ENCODE data around the gene NCOA6. TPM values are rescaled to one million over a fixed set of nuclear protein-coding genes. Genes with fewer than 3 reads are reported as not detected.
A peak's percentile ranks its signal among the peaks of the same experiment; 100 is the strongest.
"Not testable (repeated sequence)": the region's sequence is repeated elsewhere in the genome, so short reads cannot be mapped to it uniquely, and the experiment has no call there.

The NCOA6 gene
- total RNA-seq, 1 donor from 2014 or later: 17.1 TPM

- intact Hi-C loops (cut with micrococcal nuclease): no loop called here
- ATAC-seq (no peak), DNase-seq (no peak)
Observed at GRCh38 chr20:34842143-34842542, 16.7 kb upstream of the NCOA6 start.

GRCh38 chr20:34834459-34834893 lies 9.0 kb upstream of the NCOA6 start:
- DNase-seq (no peak), ATAC-seq (peak; percentile 26)
- intact Hi-C loops (cut with micrococcal nuclease): no loop called here

GRCh38 chr20:34831936-34832335 lies 6.5 kb upstream of the NCOA6 start:
- ATAC-seq: no peak
- intact Hi-C loops (cut with micrococcal nuclease): no loop called here
- DNase-seq: no peak

GRCh38 chr20:34829191-34829590 lies 3.7 kb upstream of the NCOA6 start:
- DNase-seq (no peak), ATAC-seq (no peak)
- intact Hi-C loops (cut with micrococcal nuclease): no loop called here

GRCh38 chr20:34824806-34825529 lies 483 bp downstream of the NCOA6 start:
- DNase-seq (peak; percentile 82), ATAC-seq (peak; percentile 81)
- intact Hi-C loops (cut with micrococcal nuclease): no loop called here

GRCh38 chr20:34824452-34824805 lies 1.0 kb downstream of the NCOA6 start:
- DNase-seq (peak; percentile 54), ATAC-seq (peak; percentile 68)
- intact Hi-C loops (cut with micrococcal nuclease): no loop called here

- no peak for ATAC-seq
- DNase-seq: no peak
- intact Hi-C loops (cut with micrococcal nuclease): no loop called here
Observed at GRCh38 chr20:34824026-34824425, 1.4 kb downstream of the NCOA6 start.

- ATAC-seq (no peak), DNase-seq (no peak)
- intact Hi-C loops (cut with micrococcal nuclease): no loop called here
Observed at GRCh38 chr20:34820805-34821578, 4.5 kb downstream of the NCOA6 start.

- ATAC-seq (no peak), DNase-seq (no peak)
- intact Hi-C loops (cut with micrococcal nuclease): no loop called here
Observed at GRCh38 chr20:34817801-34818200, 7.7 kb downstream of the NCOA6 start.

- DNase-seq (no peak), ATAC-seq (no peak)
- intact Hi-C loops (cut with micrococcal nuclease): no loop called here
Observed at GRCh38 chr20:34817072-34817471, 8.4 kb downstream of the NCOA6 start.

- ATAC-seq (no peak), DNase-seq (no peak)
- intact Hi-C loops (cut with micrococcal nuclease): no loop called here
Observed at GRCh38 chr20:34815636-34816035, 9.8 kb downstream of the NCOA6 start.

GRCh38 chr20:34808583-34808982 lies 16.9 kb downstream of the NCOA6 start:
- no peak for DNase-seq
- no peak for ATAC-seq

GRCh38 chr20:34807944-34808465 lies 17.4 kb downstream of the NCOA6 start:
- intact Hi-C loops (cut with micrococcal nuclease); ATAC-seq; DNase-seq: not testable (repeated sequence)

More at GRCh38 chr20:34808583-34808982, 16.9 kb downstream of the NCOA6 start:
- intact Hi-C loops (cut with micrococcal nuclease): no loop called here

GRCh38 chr20:34806255-34806654 lies 19.2 kb downstream of the NCOA6 start:
- ATAC-seq (no peak), DNase-seq (no peak)
- intact Hi-C loops (cut with micrococcal nuclease): no loop called here

- DNase-seq: no peak
- intact Hi-C loops (cut with micrococcal nuclease): no loop called here
- ATAC-seq: no peak
Observed at GRCh38 chr20:34798871-34799270, 26.6 kb downstream of the NCOA6 start.

- DNase-seq (no peak), ATAC-seq (peak; percentile 17)
- intact Hi-C loops (cut with micrococcal nuclease): no loop called here
Observed at GRCh38 chr20:34798328-34798727, 27.1 kb downstream of the NCOA6 start.

GRCh38 chr20:34797012-34797995 lies 28.1 kb downstream of the NCOA6 start:
- DNase-seq (no peak), ATAC-seq (no peak)
- intact Hi-C loops (cut with micrococcal nuclease): no loop called here

- ATAC-seq (no peak), DNase-seq (no peak)
- intact Hi-C loops (cut with micrococcal nuclease): no loop called here
Observed at GRCh38 chr20:34794006-34794585, 31.4 kb downstream of the NCOA6 start.

Data from left ventricle myocardium superior (tissue), 1 donor.